HG03103 (cell line): ENCODE data around the gene EFCAB14.
A peak's percentile ranks its signal among the peaks of the same experiment; 100 is the strongest.
"Not testable (repeated sequence)": the region's sequence is repeated elsewhere in the genome, so short reads cannot be mapped to it uniquely, and the experiment has no call there.

Experiments
- ATAC-seq: cut with Tn5 transposase; IDR thresholded peaks from one replicate; pipeline ENCODE4 v1.9.1; 2021; ENCODE audit warnings: low read depth; ENCODE audit not compliant: unreplicated experiment

Gene EFCAB14

DNA sequence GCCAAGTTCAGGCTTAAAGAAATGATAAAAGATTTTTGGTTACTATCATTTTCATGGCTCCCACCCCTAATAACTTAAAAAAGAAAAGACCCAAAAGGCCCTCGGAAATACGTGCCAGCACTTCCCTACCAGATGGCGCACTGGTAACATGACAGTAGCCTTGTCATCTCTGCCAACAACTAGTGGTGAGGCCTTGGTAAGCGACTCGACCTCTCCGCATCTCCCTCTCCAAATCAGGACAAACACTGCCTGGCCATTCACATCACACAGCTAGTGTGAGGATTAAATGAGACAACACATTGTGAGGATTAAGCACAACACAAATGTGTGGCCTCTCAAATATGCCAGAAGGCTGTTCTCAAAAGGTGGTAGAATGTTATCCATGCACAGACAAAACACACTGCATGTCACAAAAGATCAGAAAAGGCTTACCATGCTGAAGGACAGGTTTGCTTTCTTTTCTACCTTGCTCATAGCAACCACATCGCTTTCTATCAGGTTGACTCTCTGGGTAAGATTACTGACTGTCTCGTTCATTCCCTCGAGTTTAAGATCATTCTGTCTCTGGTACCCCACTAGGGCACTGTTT, 30.9 kb downstream of the EFCAB14 start:
- no peak for ATAC-seq

DNA sequence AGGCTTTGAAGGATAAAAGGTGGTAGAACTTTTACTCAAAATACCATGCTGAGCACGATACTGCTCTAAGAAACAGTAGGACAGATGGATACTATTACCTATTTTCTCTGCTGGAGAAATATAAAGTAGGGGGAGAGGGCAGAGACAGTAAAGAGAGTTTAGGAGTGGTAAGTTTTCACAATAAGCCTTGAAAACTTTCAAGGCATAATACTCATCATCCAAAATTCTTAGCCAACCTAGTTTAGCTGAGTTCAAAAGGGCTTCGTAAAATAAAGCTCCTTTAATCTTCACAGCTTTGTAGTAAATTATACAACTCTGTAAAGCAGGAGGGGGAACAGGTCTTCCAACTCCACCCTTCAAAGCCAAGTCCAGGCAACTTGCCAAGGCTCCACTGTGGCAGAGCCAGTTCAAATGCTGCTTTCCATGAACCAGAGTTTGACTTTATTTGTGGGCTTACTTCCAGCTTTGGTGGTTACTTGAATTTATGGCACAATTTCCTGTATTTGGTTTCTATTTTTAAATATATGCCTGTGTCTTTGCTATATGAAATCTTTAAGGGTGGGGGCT, 31.7 kb downstream of the EFCAB14 start:
- no peak for ATAC-seq

DNA sequence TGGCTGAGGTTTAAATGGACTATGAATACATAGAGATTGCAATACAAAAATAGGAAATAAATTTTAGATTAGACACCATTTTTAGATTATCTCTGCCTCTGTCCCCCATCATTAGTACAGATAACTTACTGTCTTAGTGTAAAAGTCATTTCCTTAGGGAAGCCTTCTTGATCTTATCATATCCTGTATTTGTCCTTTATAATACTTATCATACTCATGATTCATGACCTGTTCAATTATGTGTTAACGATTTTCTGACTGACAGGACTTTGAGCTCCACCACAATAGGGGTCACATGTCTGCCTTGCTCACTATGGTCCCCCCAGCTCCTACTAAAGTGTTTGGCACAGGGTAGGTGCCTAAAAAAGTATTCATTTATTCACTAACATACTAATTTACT, 32.7 kb downstream of the EFCAB14 start:
- ATAC-seq: no peak

DNA sequence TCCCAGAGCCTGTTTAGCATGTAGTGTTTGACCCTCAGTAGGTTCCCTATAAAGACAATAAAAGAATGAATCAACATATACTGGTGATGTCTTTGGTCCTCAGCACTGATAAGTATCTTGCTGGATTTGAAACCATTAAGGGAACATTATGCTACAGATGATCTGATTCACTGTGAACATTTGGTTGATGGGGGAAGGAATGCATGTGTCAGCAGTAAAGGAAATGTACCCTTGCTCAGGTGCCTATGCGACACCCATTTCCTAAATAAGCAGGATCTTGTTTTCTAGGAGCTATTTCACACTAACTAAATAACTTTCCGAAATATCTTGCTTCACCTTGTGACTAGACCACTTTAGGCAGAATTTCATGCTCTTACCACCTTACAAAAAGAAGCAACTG, 34.2 kb downstream of the EFCAB14 start:
- ATAC-seq: no peak

DNA sequence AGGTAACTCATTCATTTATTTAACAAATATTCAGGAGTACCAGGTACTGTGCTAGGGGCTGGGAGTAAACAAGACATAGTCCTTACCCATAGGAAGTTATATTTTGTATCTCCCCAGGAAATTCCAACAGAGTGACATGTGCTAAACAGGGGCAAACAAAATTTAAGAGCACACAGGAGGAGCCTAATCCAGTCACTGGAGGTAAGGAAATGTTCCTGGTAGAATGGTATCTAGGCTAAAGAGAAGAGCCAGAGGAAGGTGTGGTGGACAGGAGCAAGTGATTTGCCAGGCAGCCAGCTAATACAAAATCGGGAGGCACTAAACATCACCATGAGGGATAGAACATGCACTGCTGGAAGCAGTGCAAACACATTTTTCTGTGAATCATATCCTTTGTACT, 36.9 kb downstream of the EFCAB14 start:
- no peak for ATAC-seq

DNA sequence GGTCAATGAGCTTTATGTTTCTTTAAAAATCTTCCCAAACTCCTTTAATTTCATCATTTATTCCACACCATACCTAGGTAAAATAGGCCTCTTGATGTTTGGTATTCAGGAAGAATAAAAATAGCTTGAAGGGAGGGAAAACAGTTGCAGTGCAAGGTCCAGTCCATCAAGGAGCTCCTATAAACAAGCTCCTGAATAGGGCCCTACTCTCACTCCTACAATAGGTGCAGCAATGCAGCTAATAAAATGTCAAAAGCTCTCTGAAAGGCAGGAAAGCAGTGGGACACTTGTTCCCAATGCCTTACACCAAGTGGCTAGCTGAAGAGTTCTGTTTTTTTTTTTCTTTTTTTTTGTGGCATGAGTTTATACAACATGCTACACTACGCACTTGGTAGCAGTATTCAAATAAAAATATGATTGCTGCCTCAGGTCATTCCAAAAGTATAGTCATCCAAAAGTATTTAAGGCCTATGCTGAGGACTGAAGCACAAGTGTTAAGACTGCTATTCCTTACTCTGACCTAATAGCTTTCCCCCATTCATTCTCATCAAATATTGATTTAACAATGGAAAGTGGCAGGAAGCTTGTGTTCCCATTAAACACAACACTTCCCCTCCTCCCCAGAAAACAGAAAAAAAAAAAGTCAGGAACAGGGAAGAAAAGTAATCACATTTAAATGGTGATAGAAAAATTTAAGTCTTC, 37.4 kb downstream of the EFCAB14 start:
- ATAC-seq: no peak

DNA sequence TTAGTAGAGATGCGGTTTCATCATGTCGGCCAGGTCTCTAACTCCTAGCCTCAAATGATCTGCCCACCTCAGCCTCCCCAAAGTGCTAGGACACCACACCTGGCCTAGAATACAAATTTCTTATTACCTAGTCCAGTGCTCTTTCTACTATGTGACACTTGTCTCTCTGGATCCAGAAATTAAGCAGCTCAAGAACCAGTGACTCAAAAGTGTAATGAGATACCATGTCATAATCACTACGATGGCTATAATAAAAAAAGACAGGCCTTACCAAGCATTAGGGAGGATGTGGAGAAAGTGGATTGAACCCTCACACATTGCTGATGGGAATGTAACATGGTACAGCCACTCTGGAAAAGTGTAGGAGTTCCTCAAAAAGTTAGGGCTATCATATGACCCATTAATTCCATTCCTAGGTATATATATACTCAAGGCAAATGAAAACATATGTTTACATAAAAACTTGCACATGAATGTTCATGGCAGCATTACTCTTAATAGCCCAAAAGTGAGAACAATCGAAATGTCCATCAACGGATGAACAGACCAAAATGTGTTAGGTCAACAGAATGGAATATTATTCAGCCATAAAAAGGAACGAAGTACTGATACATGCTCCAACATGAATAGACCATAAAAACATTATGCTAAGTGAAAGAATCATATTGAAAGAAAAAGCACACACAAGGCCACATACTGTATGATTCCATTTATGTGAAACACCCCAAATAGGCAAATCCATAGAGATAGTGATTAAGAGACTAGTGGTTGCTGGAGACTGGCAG, 38.9 kb downstream of the EFCAB14 start:
- no peak for ATAC-seq

DNA sequence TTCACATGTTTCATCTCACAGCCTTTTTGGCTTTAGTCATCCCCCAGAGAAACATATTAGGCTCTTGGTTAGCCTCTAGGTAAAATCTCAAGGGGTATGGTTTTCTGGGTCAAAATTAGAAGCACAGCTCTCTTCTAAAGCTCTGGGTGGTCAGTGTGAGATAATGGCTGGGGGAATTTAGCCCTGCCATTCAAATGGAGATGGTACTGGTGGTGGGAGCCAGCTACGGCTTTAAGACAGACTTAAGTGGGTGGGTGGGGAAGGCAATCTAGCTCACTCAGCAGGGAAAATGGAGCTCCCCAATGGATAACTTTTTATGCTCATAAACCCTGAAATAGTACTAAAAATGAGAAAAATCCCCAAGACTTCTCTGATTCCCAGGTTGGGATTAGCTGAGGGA, 41.6 kb downstream of the EFCAB14 start:
- ATAC-seq: no peak

DNA sequence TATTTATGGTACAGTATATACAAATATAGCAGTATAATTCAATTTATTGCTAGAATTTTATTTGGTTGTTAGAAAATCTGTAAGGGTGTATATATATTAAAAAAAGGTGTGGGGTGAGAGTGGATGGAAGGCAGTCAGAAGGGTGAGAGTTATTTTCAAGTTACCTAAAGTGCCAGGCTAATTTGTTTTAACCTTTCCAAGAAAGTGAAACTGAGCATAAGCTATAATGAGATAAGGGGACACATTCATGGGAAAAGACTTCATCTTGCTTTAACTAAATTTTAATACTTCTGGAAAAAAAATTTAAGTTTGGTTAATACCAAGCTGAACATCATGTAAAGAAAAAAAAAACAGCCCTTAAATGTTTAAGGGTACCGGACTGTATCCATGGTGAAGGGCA, 42.4 kb downstream of the EFCAB14 start:
- no peak for ATAC-seq

DNA sequence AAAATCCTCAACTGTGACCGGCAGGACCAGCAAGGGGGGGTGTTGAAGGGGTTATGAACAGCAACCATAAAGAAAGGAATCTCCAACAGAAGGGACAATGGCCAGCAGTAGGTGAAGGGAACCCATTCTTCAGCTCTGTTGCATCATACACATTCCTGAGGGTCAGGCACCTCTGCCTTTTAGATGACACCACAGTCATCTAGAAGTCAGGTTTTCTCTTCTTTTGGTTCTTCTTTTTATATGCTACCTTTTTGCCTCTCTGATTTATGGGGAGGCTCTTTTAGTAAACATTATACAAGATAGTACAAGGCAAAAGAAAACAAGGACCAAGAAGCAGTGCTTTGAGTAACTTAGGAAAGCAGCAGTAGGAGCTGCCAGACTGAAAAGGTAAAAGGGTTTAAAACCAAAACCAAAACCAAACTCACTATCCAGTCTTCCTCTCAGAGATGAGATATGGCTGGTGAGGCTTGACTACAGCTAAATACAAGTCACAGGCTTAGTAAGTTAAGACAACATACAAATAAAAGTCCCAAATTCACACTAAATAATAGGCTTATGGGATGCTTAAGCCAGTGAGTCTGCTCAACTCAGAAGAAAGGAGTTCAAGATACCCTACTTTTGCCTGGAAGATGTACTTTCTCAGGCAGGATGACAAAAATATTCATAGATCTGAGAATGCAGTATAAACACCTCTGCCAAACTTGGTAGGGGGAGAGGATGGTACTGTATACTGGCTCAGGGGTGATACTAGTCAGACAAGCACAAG, 43.2 kb downstream of the EFCAB14 start:
- ATAC-seq: no peak

DNA sequence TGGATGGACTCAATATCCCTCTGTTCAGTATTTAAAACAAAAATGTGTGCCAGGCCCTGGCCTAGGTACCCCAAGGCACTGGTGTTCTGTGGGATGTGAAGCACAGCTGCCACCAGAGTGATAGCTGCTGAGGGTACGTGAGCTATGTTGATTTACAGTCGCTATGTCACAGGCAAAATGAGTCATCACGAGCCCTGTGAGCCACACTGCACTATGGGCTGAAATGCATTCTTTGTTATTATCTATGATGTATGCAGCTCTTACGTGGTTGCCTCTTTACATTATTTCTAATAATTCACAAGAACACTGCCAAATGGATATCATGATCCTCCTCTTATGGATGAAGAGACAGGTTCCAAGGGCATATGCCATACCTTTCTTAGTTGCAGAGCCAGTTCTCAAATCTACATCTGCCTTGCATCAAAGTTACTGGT, 45.1 kb downstream of the EFCAB14 start:
- ATAC-seq: no peak

DNA sequence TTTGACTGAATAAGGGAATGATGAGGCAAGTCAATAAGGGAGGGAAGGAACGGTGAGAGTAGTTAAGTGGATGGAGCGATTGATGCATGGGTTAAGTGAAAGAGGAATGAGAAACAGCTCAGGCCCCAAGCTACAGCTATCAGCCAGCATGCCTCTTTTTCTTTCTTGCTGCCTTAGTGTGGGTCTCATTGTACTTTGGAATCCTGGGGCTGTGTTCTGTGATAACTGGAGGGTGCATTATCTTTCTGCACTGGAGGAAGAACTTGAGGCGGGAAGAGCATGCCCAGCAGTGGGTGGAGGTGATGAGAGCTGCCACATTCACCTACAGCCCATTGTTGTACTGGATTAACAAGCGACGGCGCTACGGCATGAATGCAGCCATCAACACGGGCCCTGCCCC, 46.2 kb downstream of the EFCAB14 start:
- ATAC-seq: no peak

DNA sequence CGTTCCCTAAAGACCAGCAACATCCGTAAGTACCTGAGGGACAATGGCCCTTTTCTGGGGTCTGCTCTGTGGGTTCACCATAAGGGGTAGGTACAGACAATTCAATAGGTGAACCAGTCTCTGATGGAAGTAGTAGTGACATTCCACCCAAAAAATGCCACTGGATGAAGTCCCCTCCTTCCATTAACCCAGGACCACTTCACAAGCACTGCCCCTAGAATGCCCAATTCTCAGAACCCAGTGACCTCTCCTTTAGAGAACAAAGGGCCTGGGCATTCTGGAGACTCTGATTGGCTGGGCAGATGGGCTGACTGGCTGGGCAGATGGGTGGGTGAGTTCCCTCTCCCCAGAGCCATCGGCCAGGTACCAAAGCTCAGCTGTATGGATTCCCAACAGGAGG, 47.4 kb downstream of the EFCAB14 start, which contains the start of gene TEX38:
TEX38 (plus strand) TSS at position 301 of the 400 bp plus-strand sequence; CDS start at position 382, 81 bp downstream.
- ATAC-seq: no peak

DNA sequence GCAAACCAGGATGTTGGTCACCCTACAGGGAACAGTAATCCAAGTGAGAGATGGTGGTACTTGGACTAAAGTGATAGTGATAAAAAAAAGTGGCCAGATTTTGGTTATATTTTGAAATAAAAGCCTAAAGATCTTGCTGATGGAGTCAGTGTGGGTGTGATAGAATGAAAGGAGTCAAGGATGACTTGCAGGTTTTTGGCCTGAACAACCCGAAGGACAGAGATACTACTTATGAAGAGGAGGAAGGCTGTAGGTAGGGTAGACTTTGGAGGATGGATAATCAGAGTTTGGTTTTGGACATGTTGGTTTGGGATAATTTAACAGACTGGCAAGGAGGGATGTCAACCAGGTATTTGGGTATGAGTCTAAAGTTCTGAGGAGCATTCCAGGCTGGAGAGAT, 48.8 kb downstream of the EFCAB14 start:
- ATAC-seq: no peak

DNA sequence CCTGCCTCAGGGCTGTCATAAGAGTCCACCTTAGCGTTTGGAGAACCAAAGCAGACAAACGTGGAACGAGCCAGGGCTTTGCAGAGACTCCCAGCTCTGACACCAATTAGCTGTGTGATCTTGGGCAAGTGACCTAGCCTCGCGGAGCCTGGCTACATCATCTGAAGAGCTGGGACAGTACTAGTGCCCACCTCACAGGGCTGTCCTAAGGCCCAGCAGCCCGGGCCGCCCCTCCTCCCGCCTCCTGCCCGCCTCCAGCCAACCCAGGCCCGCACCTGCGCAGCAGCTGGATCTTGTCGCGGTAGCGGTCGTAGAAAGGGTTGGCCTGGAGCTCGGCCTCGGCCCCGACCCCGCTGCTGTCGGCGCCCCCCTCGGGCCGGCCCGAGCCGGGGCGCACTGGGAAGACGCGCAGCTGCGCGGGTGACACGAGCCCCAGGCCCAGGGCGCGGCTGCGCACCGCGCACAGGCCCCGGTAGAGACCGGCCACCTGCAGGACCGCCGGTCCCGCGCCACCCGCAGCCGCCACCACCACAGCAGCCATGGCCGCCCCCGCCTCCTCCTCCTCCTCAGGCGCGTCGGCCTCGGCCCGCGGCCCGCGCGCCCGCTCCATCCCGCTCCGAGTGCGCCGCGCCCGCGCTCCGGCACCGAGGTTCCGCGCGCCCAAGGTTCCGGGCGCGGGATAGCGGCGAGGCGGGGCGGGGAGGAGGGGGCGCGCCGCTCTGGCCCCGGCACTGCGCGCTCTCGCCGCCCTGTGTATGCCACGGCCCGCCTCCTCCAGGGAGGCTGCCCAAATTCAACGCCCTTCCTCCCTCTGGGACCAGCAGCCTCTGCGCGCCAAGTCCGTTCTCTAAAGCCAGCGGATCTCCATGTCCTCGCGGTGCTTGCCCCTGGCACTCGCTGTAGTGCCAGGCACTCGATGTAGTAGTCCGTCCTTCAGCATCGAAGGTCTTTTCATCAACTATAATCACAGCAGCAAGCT, 50.8 kb downstream of the EFCAB14 start, which contains the start of gene ATPAF1:
ATPAF1 (minus strand) TSS at position 583 of the 979 bp plus-strand sequence; CDS start at position 541, 42 bp downstream.
- peak; percentile 72 for ATAC-seq

DNA sequence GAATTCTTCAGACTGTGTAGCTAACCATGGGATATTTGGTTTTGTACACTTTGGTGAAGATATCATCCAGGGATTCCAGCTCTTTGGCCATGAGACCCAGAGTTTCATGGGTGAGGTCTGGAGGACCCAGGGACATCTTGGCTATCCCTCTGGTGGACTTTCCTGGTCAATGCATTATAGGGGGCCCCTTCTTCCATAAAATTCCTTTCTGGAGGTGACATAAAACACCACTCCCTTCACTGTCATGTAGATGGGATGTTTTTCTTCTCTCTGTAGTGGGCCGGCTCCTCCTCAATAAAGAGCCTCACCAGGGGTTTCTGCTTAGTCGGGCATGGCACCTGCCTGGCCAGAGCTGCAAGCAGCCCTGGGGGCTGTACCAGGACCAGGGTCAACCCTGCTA, 52.9 kb downstream of the EFCAB14 start:
- ATAC-seq: no peak

DNA sequence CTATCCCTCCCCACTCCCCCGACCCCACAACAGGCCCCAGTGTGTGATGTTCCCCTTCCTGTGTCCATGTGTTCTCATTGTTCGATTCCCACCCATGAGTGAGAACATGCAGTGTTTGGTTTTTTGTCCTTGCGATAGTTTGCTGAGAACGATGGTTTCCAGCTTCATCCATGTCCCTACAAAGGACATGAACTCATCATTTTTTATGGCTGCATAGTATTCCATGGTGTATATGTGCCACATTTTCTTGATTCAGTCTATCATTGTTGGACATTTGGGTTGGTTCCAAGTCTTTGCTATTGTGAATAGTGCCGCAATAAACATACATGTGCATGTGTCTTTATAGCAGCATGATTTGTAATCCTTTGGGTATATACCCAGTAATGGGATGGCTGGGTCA, 56.0 kb downstream of the EFCAB14 start:
- ATAC-seq: not testable (repeated sequence)

DNA sequence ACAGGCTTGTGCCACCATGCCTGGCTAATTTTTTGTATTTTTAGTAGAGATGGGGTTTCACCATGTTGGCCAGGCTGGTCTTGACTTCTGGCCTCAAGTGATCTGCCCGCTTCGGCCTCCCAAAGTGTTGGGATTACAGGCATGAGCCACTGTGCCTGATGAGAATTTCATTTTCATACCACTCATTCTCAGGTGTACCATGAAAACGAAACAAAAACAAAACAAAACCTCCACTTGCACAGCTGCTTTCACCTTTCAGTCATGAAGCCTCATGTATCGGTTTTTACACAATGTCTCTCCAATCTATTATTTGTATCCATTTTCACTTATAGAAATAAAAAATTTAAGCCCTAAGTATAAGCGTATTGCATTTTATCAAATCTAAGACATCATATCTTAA, 58.8 kb downstream of the EFCAB14 start:
- ATAC-seq: not testable (repeated sequence)

DNA sequence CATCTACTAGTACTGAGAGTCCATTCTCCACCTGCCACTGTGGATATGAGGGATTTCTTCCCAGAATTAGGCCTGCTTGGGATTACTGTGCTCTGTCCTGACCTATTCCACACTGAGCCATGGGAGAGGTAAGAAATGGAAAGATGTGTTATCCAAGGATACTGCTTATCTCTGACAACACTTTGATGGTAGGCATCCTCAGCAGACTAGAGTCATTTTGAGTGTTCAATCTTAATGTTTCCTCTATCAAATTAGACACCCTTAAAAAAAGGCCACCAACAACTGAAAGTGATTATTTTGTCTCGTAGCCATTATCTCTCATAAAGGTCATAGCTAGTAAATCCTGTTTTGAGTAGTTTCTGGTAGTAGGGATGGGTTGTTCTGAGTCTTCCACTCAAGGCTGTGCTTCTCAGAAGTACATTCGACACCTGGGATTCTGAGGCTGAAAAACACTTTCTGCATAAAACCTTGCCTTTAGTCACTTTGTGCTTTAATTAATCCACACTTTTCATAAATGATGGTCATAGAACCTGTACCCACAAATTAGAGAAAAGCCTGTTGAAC, 59.5 kb downstream of the EFCAB14 start:
- no peak for ATAC-seq
